ENCODE results near the gene KCNN2. TPM values are rescaled to one million over a fixed set of nuclear protein-coding genes. Genes with fewer than 3 reads are reported as not detected.

Gene KCNN2
- total and polyA plus RNA-seq, 2 of the 4 experiments (the other 2 are of a cell fraction), result 2.2 to 8.8 TPM

GRCh38 chr5:114435220-114435481 lies 73.3 kb downstream of the KCNN2 start:
- in situ Hi-C loops (cut with MboI; ENCODE audit: low sequenced_read_pairs), result no loop called here
- no peak for DNase-seq
- dilution Hi-C loops (cut with HindIII; ENCODE audit: low sequenced_read_pairs, unreplicated experiment), result no loop called here

More at GRCh38 chr5:114435220-114435481, 73.3 kb downstream of the KCNN2 start:
- Histone ChIP-seq H2BK15ac (ENCODE audit: low read depth, low read length) (no peak overlapping the region), H2BK120ac (ENCODE audit: low read depth, low read length) (no peak overlapping the region), H4K5ac (ENCODE audit: low read depth, low read length) (no peak overlapping the region), H2AK5ac (ENCODE audit: low read depth, low read length) (no peak overlapping the region), H3K79me1 (ENCODE audit: low read depth in 1 of 2, low read length in 2 of 2) (no peaks in the 10 kb centered on the region), H2BK20ac (ENCODE audit: low read depth, low read length) (no peak overlapping the region), H3K27ac (ENCODE audit: insufficient read depth, low read length) (no peak overlapping the region), H2AK9ac (replicated peaks; ENCODE audit: low read depth, low read length, poor library complexity) (no peak overlapping the region), H3K9me1 (ENCODE audit: insufficient read depth, low read length) (no peaks in the 10 kb centered on the region), H4K8ac (ENCODE audit: low read depth in 2 of 2, low read length in 2 of 2) (peak overlapping the region in 1 of 2 experiments; percentile 4; a peak in 1 of 4 replicates), H2BK5ac (ENCODE audit: low read depth, low read length, poor library complexity, severe bottlenecking) (no peak overlapping the region), H3K4me1 (ENCODE audit: control insufficient read depth, insufficient read depth, low read length) (peaks cover 1% of the 10 kb centered on the region; the same call in 1 of the 2 replicates), H3K27me3 (ENCODE audit: control insufficient read depth, insufficient read depth, low read length) (no peaks in the 10 kb centered on the region), H3K9ac (ENCODE audit: low read depth, low read length) (no peak overlapping the region), H3K4me2 (ENCODE audit: low read depth, low read length) (no peak overlapping the region), H4K91ac (ENCODE audit: insufficient read depth, low read depth, low read length) (no peak overlapping the region), H3K4me3 (ENCODE audit: insufficient read depth, low read depth, low read length) (no peak overlapping the region), H4K20me1 (ENCODE audit: insufficient read depth, low read length) (no peaks in the 10 kb centered on the region), H3K23ac (ENCODE audit: low read depth, low read length) (no peak overlapping the region), H3K9me3 (ENCODE audit: control insufficient read depth, insufficient read depth, low read length) (no peaks in the 10 kb centered on the region), H3K18ac (ENCODE audit: low read depth, low read length) (no peak overlapping the region), H3K56ac (ENCODE audit: extremely low read depth, insufficient read depth, low read length) (no peak overlapping the region), H3K4ac (ENCODE audit: low read depth, low read length) (no peak overlapping the region), H3K14ac (replicated peaks; ENCODE audit: low read depth, low read length) (no peak overlapping the region), H2AFZ (replicated peaks; ENCODE audit: low read length, poor library complexity) (no peak overlapping the region), H3K36me3 (ENCODE audit: control insufficient read depth, insufficient read depth, low read length) (no peaks in the 10 kb centered on the region)
- WGBS, 2 experiments (ENCODE audit: extremely low coverage in 2 of 2, insufficient read length in 1 of 2), result no CpG with 5 or more reads among the region's 1 CpG
- CTCF ChIA-PET, result interaction anchor here (1.8 kb wide), 1 partner anchor 12 kb away, joined by 6 read pairs; no protein-coding TSS in a partner anchor
- intact Hi-C loops (cut with micrococcal nuclease), result no loop called here
- TF ChIP-seq MAFK (IDR thresholded peaks at IDR 0.05; ENCODE audit: low read depth, low read length) (no peak), ELK1 (IDR thresholded peaks at IDR 0.05; ENCODE audit: borderline replicate concordance, low read depth, low read length) (no peak), USF2 (IDR thresholded peaks at IDR 0.05; ENCODE audit: low read depth, low read length) (no peak), CHD1 (IDR thresholded peaks at IDR 0.05; ENCODE audit: low read depth, low read length) (no peak), NFE2L2 (IDR thresholded peaks at IDR 0.05; ENCODE audit: low read depth, low read length) (no peak)
- POLR2A ChIA-PET (ENCODE audit: unreplicated experiment), result no interaction called here
- BruUV-seq (replicated peaks), result no TSS peak
- ATAC-seq (ENCODE audit: low read depth), result no peak

All from IMR-90 (cell line).